Upper lobe of left lung (tissue), 4 donors: ENCODE results near the gene PTPRG.

Experiments used
- EP300 ChIP-seq, 4 donors: sonication (generic); formaldehyde crosslinking; IDR thresholded peaks; one replicate each; pipeline ENCODE4 v1.5.1; 2017; ENCODE audit warnings: antibody characterized with exemption in 4 of 4, control low read depth in 2 of 4
- POLR2A ChIP-seq, 4 donors: fragments of 450-650 bp; IDR thresholded peaks; one replicate each; pipeline ENCODE4 v1.5.1; 2016 to 2017; ENCODE audit warnings: antibody characterized with exemption in 4 of 4, mild to moderate bottlenecking in 2 of 4
- POLR2AphosphoS5 ChIP-seq, 2 donors: sonication (generic); formaldehyde crosslinking; IDR thresholded peaks; one replicate each; pipeline ENCODE4 v1.5.1; 2017; ENCODE audit warnings: antibody characterized with exemption in 2 of 2
- TF ChIP-seq, protein P1 (sequence below), 6 experiments: fragments of 450-650 bp in 4 of 6; fragments of 200-600 bp in 2 of 6; sonication (generic) in 2 of 6; IDR thresholded peaks; one replicate each; pipeline ENCODE4 v1.5.1; 2016 to 2019; ENCODE audit warnings: antibody characterized with exemption in 6 of 6

GRCh38 chr3:62192891-62193290 is 631.5 kb downstream of the PTPRG start:
- TF ChIP-seq POLR2AphosphoS5 (IDR thresholded peaks at IDR 0.05) (no peak), POLR2A (IDR thresholded peaks at IDR 0.05) (no peak), EP300 (IDR thresholded peaks at IDR 0.05) (no peak)
- TF ChIP-seq, protein P1, sequence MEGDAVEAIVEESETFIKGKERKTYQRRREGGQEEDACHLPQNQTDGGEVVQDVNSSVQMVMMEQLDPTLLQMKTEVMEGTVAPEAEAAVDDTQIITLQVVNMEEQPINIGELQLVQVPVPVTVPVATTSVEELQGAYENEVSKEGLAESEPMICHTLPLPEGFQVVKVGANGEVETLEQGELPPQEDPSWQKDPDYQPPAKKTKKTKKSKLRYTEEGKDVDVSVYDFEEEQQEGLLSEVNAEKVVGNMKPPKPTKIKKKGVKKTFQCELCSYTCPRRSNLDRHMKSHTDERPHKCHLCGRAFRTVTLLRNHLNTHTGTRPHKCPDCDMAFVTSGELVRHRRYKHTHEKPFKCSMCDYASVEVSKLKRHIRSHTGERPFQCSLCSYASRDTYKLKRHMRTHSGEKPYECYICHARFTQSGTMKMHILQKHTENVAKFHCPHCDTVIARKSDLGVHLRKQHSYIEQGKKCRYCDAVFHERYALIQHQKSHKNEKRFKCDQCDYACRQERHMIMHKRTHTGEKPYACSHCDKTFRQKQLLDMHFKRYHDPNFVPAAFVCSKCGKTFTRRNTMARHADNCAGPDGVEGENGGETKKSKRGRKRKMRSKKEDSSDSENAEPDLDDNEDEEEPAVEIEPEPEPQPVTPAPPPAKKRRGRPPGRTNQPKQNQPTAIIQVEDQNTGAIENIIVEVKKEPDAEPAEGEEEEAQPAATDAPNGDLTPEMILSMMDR (IDR thresholded peaks at IDR 0.05): no peak
